Measurements from ENCODE around the gene TMC2.

TMC2 gene

DNA sequence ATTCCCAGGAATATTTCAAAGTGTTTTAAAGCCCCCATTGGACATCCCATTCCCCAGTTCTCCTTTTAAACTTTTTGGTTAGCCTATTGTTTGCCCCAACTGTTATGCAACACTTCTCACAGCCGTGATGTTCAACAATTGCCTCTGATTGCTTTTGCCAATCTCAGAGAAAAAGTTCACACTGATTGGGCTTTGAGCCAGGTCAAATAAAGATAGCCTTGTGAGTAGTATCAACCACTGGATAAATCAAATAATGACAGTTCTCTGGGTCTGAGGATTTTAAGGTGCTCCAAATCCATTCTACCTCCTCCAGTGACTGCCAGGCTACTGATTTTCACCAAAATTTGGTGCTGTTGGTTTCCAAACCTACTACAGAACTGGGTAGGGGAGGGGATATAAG lies 97.0 kb downstream of the TMC2 start:
- H3K4me3 ChIP-seq (ENCODE audit: low read depth, low read length): no peak overlapping the region
- TF ChIP-seq, protein P1, sequence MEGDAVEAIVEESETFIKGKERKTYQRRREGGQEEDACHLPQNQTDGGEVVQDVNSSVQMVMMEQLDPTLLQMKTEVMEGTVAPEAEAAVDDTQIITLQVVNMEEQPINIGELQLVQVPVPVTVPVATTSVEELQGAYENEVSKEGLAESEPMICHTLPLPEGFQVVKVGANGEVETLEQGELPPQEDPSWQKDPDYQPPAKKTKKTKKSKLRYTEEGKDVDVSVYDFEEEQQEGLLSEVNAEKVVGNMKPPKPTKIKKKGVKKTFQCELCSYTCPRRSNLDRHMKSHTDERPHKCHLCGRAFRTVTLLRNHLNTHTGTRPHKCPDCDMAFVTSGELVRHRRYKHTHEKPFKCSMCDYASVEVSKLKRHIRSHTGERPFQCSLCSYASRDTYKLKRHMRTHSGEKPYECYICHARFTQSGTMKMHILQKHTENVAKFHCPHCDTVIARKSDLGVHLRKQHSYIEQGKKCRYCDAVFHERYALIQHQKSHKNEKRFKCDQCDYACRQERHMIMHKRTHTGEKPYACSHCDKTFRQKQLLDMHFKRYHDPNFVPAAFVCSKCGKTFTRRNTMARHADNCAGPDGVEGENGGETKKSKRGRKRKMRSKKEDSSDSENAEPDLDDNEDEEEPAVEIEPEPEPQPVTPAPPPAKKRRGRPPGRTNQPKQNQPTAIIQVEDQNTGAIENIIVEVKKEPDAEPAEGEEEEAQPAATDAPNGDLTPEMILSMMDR (conservative IDR thresholded peaks at IDR 0.05; ENCODE audit: low read depth, low read length): no peak
- no peak for DNase-seq (ENCODE audit: low read depth)

DNA sequence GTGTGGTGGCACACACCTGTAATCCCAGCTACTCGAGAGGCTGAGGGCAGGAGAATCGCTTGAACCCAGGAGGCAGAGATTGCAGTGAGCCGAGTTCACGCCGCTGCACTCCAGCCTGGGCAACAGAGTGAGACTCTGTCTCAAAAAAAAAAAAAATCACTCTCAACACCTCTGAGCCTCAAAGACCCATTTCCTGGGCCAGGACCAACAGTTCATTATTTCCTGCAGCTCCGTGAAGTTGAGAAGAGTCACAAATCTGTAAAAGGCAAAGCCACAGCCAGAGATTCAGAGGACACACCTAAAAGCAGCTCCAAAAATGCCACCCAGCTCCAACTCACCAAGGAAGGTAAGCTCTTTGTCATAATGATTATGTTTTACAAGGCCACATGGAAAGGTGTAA lies 100.9 kb downstream of the TMC2 start:
- TF ChIP-seq, protein P1 (conservative IDR thresholded peaks at IDR 0.05; ENCODE audit: low read depth, low read length): no peak
- DNase-seq (ENCODE audit: low read depth): no peak
- no peak overlapping the region for H3K4me3 ChIP-seq (ENCODE audit: low read depth, low read length)

DNA sequence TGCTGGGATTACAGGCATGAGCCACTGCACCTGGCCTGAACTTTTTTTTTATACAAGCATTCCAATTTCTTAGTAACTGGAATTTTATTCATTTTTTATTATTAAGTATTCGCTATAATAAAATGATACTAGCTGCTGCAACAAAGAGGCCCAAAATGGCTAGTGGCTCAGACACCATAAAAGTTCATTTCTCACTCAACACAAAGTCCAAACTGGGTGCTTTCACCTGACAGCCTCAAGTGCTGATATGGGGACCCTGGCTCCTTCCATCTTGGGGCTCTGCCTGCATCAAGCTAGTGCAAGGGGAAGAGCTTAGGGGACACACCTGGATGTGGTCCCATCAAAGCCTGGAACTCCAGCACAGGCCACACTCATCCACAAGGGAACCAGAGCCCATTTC lies 103.9 kb downstream of the TMC2 start:
- no peak overlapping the region for H3K4me3 ChIP-seq (ENCODE audit: low read depth, low read length)
- DNase-seq (ENCODE audit: low read depth): no peak
- TF ChIP-seq, protein P1 (conservative IDR thresholded peaks at IDR 0.05; ENCODE audit: low read depth, low read length): no peak

DNA sequence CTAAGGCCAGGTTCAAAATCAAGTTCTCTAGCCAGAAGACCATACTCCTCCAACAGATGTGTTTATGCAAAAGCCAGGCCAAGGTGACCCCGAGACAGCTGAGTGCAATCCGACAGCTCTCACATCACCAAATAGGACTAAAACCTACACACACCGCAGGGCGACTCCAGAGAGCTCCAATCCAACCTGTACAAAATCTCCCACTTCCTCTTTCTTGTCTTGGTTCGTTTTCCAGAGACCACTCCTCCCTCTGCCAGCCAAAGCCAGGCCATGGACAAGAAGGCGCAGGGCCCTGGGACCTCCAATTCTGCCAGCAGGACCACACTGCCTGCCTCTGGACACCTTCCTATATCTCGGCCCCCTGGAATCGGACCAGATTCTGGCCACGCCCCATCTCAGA lies 104.5 kb downstream of the TMC2 start:
- TF ChIP-seq, protein P1 (conservative IDR thresholded peaks at IDR 0.05; ENCODE audit: low read depth, low read length): no peak
- no peak overlapping the region for H3K4me3 ChIP-seq (ENCODE audit: low read depth, low read length)
- DNase-seq (ENCODE audit: low read depth): no peak

DNA sequence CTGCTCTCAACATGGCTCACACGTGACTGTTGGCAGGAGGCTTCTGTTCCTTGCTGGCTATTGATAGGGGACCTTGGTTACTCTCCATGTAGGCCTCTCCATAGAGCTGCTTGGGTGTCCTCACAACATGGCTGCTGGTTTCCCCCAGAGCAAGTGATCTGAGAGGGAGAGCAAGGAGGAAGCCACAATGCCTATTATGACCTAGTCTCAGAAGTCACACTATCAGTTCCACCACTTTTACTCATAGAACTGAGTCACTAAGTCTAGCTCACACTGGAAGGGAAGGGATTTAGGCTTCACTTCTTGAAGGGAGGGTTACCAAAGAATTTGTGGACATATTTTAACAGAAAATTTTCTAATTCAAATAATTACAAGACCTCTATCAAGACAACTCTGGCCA lies 107.3 kb downstream of the TMC2 start:
- H3K4me3 ChIP-seq (ENCODE audit: low read depth, low read length): no peak overlapping the region
- TF ChIP-seq, protein P1 (conservative IDR thresholded peaks at IDR 0.05; ENCODE audit: low read depth, low read length): no peak
- DNase-seq (ENCODE audit: low read depth): no peak

DNA sequence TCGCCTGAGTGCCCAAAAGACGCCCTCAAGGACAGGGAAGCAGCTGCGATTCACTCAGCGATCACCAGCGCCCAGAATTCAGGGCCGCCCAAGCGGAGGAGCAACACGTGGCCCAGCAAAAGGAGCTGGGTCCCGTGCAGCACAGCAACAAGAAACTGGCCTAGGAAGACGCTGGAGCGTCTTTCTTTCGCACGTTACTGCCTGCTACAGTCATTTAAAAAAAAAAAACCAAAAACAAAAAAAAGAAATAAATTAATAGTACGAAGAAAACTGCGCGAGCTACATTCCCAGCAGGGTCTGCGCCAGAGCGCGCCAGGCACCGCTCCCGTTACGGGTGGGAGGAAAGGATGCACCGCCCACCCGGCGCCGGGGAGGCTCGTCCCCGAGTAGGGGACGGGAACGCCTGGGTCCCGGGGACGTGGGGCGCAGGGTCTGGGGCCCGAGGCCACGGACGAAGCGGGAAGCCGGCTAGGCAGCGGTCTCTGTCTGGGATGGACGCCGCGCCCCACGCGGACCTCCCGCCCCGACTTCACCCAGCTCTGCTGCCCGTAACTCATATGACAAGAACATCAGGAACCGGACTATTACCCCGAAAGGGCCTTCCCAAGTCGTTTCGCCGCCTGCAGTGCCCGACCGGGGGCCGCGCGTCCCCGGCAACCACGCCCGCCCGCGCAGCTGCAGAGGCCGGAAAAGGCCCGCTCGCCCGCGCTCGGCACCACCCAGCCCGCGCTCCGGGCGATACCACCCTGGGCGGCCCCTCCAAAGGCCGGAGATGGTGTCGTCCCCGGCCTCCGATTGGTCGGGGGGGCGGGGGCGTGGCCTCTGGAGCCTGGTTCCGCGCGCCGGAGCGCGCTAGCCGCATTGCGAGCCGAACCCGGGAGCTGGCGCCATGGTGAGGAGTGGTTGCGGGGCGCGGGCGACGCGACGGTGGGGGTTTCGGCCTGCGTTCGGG lies 115.7 kb downstream of the TMC2 start, which contains the start of gene NOP56:
TSS of gene NOP56 (plus strand) at position 861 of the 952 bp plus-strand sequence. CDS start at position 890, 29 bp downstream.
- peak; percentile 94 for DNase-seq (ENCODE audit: low read depth)
- TF ChIP-seq, protein P1 (conservative IDR thresholded peaks at IDR 0.05; ENCODE audit: low read depth, low read length): no peak
- H3K4me3 ChIP-seq (ENCODE audit: low read depth, low read length): peak within 1 kb of the TSS; percentile 98

Measured in choroid plexus epithelial cell (primary cell).